Left ventricle myocardium inferior (tissue), 1 donor: ENCODE measurements around the gene MDK. TPM values are rescaled to one million over a fixed set of nuclear protein-coding genes. Genes with fewer than 3 reads are reported as not detected.

Experiments used
- DNase-seq: peaks from one replicate; pipeline ENCODE4 v3.0.0-alpha.2; 2020
- H3K27ac ChIP-seq: fragments of 200-600 bp; replicated peaks from 2 replicates; pipeline ENCODE4 v1.8.0; 2021
- H3K27me3 ChIP-seq: fragments of 200-600 bp; 2 replicates; pipeline ENCODE4 v1.8.0; 2021; ENCODE audit warnings: low read depth
- H3K36me3 ChIP-seq: fragments of 200-600 bp; 2 replicates; pipeline ENCODE4 v1.8.0; 2021
- H3K4me1 ChIP-seq: fragments of 200-600 bp; 2 replicates; pipeline ENCODE4 v1.8.0; 2021
- H3K4me3 ChIP-seq: fragments of 200-600 bp; 2 replicates; pipeline ENCODE4 v1.8.0; 2021; ENCODE audit warnings: mild to moderate bottlenecking, moderate library complexity
- H3K9me3 ChIP-seq: fragments of 200-600 bp; replicated peaks from 2 replicates; pipeline ENCODE4 v1.8.0; 2021
- intact Hi-C: fragments of 100-400 bp; cut with micrococcal nuclease; formaldehyde crosslinking; loops from one replicate; pipeline ENCODE4 v1.11.0; 2022
- total RNA-seq: library from RNA; stranded (reverse); fragmentation: NEBNext Ultra II Directional; extraction: Animal tissue kit (Norgen Biotek cat#: 25700); gene quantifications from one replicate; pipeline ENCODE4 v1.2.1, GENCODE V29; 2021
- TF ChIP-seq, protein P1 (sequence below): fragments of 200-600 bp; IDR thresholded peaks from 2 replicates; pipeline ENCODE4 v1.8.0; 2021; ENCODE audit warnings: antibody characterized with exemption, mild to moderate bottlenecking, borderline replicate concordance
- donor health status: DM: no; HTN: yes; CAD: no; lungs with severe emphysema.

The MDK gene
- total RNA-seq, 1 donor from 2014 or later, result 5.4 TPM

DNA sequence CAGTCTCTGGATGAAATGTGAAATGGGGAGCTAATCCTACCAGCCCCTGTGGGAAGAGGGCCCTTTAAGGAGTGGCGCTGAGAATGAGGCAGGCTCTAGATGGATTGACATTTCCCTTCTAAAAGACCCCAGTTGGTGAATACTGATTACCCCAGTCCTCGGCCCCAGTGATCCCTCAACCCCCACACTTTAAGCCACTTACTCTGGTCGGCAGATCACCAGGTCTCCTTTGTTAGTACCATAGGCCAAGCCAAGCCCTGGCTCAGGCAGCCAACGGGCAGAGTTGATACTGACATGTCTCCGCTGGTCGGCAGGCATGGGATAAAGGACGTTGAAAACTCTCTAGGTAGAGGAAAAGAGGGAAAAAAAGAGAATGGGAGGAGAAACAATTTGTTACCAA is 36.2 kb downstream of the MDK start:
- DNase-seq, result no peak
- intact Hi-C loops, result no loop called here
- Histone ChIP-seq H3K27ac (no peak overlapping the region), H3K27me3 (no peaks in the 10 kb centered on the region), H3K36me3 (peaks cover 68% of the 10 kb centered on the region), H3K4me1 (peaks cover 6% of the 10 kb centered on the region), H3K9me3 (no peaks in the 10 kb centered on the region), H3K4me3 (no peak overlapping the region)
- TF ChIP-seq, protein P1, sequence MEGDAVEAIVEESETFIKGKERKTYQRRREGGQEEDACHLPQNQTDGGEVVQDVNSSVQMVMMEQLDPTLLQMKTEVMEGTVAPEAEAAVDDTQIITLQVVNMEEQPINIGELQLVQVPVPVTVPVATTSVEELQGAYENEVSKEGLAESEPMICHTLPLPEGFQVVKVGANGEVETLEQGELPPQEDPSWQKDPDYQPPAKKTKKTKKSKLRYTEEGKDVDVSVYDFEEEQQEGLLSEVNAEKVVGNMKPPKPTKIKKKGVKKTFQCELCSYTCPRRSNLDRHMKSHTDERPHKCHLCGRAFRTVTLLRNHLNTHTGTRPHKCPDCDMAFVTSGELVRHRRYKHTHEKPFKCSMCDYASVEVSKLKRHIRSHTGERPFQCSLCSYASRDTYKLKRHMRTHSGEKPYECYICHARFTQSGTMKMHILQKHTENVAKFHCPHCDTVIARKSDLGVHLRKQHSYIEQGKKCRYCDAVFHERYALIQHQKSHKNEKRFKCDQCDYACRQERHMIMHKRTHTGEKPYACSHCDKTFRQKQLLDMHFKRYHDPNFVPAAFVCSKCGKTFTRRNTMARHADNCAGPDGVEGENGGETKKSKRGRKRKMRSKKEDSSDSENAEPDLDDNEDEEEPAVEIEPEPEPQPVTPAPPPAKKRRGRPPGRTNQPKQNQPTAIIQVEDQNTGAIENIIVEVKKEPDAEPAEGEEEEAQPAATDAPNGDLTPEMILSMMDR, result no peak

DNA sequence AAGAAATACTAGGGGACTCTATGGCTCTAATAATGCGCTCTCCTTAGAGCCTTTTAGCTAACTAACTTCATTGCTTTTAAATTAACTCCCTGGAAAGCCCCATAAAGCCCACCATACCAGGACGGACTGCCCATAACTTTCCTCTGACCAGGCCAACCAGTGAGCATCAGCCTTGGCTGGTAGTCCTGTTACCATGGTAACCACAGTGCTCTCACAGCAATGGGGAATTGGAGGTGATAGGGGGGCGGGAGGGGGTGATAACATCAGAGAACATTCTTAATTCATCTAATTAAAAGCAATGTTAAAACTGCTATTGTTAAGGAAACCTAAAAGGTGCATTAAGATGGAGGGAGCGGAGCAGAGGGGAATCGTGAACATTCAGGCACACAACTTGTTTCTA is 37.3 kb downstream of the MDK start:
- Histone ChIP-seq H3K27ac (no peak overlapping the region), H3K4me3 (no peak overlapping the region), H3K36me3 (peaks cover 66% of the 10 kb centered on the region), H3K9me3 (no peaks in the 10 kb centered on the region), H3K27me3 (no peaks in the 10 kb centered on the region), H3K4me1 (peaks cover 6% of the 10 kb centered on the region)
- TF ChIP-seq, protein P1, result no peak
- no peak for DNase-seq
- intact Hi-C loops, result no loop called here

DNA sequence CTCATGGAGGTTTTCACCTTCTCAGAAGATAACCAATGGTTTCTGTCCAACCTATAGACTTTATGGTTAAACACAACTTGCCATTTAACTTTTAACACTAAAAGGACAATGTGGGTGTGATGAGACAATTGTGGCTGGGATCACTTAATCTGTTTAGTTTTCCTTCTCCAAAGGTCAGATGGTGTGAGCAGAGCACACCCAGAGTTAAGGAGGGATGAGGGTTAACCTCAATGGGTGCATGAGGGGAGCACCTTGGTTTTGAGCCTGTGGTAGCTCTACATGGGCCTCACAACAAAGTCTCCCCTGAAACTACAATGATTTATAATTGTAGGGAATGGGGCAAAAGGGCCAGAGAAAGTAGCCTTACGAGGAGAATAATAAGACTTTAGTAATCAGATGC is 39.0 kb downstream of the MDK start:
- intact Hi-C loops, result no loop called here

DNA sequence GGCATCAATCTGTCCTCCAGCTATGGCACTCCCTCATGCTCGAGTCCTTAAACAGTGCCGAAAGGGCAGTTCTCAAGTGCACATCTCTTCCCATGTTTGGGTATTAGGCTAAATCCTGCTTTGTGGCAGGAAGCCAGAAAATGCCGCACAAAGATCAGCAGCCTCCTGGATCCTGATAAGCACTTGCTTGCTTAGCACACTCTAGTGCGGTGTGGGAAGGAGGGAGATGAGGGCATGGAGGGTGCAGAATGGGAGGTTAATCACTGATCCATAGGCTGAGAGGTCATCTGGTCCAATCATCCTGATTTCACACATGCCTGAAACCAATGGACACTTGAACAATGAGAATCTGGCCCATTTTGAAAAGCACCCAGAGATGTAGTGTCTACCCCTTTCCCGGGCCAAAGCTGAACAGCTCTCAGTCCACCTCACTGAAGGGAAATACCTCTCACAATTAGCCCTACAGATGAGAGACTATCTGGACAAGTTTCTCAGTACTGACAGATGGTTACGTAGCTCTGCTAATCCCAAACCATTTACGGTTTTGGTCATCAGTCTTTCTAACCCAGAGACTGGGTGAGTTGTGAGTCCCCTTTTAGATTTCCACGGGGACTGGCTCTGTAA is 39.9 kb downstream of the MDK start:
- DNase-seq, result no peak
- Histone ChIP-seq H3K36me3 (peaks cover 54% of the 10 kb centered on the region), H3K4me3 (no peak overlapping the region), H3K9me3 (no peaks in the 10 kb centered on the region), H3K4me1 (peaks cover 6% of the 10 kb centered on the region), H3K27ac (no peak overlapping the region), H3K27me3 (no peaks in the 10 kb centered on the region)
- TF ChIP-seq, protein P1, result no peak
- intact Hi-C loops, result no loop called here

More for the DNA sequence above, 39.0 kb downstream of the MDK start:
- no peak overlapping the region for H3K4me3 ChIP-seq
- H3K36me3 ChIP-seq, result peaks cover 55% of the 10 kb centered on the region
- TF ChIP-seq, protein P1, result no peak
- H3K27ac ChIP-seq, result no peak overlapping the region
- peaks cover 6% of the 10 kb centered on the region for H3K4me1 ChIP-seq
- DNase-seq, result no peak
- no peaks in the 10 kb centered on the region for H3K27me3 ChIP-seq
- no peaks in the 10 kb centered on the region for H3K9me3 ChIP-seq

DNA sequence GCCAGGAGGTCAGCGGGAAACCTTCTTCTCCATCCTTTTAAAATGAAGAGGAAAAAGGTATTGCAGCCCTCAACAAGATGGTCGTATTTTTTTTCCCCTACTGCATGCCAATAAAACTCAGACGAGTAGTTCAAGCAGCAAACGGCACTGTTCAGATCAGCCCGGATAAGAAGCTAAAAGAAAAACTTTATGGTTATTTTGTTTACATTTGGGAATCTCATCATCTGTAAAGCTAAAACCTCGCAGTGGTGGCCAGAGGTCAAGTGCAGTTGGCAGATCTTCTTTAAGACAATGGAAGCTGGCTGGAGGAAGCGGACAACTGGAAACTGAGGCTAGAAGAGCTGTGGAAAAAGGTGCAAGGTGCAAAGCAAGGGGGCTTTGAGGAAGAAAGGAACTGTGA is 41.1 kb downstream of the MDK start:
- no peaks in the 10 kb centered on the region for H3K9me3 ChIP-seq
- no peak for DNase-seq
- TF ChIP-seq, protein P1, result no peak
- peaks cover 49% of the 10 kb centered on the region for H3K36me3 ChIP-seq
- no peak overlapping the region for H3K27ac ChIP-seq
- H3K4me3 ChIP-seq, result no peak overlapping the region
- intact Hi-C loops, result no loop called here
- no peaks in the 10 kb centered on the region for H3K27me3 ChIP-seq
- H3K4me1 ChIP-seq, result peaks cover 6% of the 10 kb centered on the region
